A673 (cell line): ENCODE results near the gene RPTOR. TPM values are rescaled to one million over a fixed set of nuclear protein-coding genes. Genes with fewer than 3 reads are reported as not detected.

Experiments
- BruUV-seq: library from RNA; stranded (reverse); fragments of 400-500 nt; replicated peaks from 2 replicates; lab custom pipeline; 2021; lab: Mats Ljungman, UMichigan
- CTCF ChIA-PET: fragments of 300-600 bp; sonication (Branson Sonifier 250); formaldehyde crosslinking; loops from one replicate; lab custom pipeline; 2022; ENCODE audit warnings: antibody characterized with exemption; lab: Charles Lee
- POLR2A ChIA-PET: fragments of 300-600 bp; sonication (Branson Sonifier 250); formaldehyde crosslinking; loops from one replicate; lab custom pipeline; 2022; ENCODE audit warnings: antibody characterized with exemption; ENCODE audit not compliant: low non-redundant PET; lab: Charles Lee
- DNase-seq: peaks from one replicate; pipeline ENCODE4 v3.0.0-alpha.2; 2015; ENCODE audit warnings: low spot score
- H3K27ac ChIP-seq: fragments of 200-600 bp; sonication (generic); 2 replicates; pipeline ENCODE4 v1.5.1; 2016; ENCODE audit warnings: mixed run types, low read depth, mild to moderate bottlenecking, mixed read lengths, antibody characterized with exemption, low read length; ENCODE audit not compliant: poor library complexity, severe bottlenecking
- H3K27me3 ChIP-seq: fragments of 200-600 bp; sonication (generic); replicated peaks from 2 replicates; pipeline ENCODE4 v1.6.1; 2017; ENCODE audit warnings: mixed run types, low read depth, mild to moderate bottlenecking, mixed read lengths, antibody characterized with exemption, low read length; ENCODE audit not compliant: insufficient read depth, poor library complexity
- H3K36me3 ChIP-seq: fragments of 200-600 bp; sonication (generic); 2 replicates; pipeline ENCODE4 v1.6.1; 2016; ENCODE audit warnings: mixed run types, mild to moderate bottlenecking, mixed read lengths, antibody characterized with exemption, low read length; ENCODE audit not compliant: insufficient read depth, poor library complexity, severe bottlenecking
- H3K4me1 ChIP-seq: fragments of 200-600 bp; sonication (generic); 2 replicates; pipeline ENCODE4 v1.6.1; 2017; ENCODE audit warnings: mixed run types, mild to moderate bottlenecking, mixed read lengths, antibody characterized with exemption, low read length; ENCODE audit not compliant: insufficient read depth, poor library complexity, severe bottlenecking
- H3K4me3 ChIP-seq: fragments of 200-600 bp; sonication (generic); 2 replicates; pipeline ENCODE4 v1.5.1; 2016; ENCODE audit warnings: low read depth, mixed run types, mild to moderate bottlenecking, mixed read lengths, low read length; ENCODE audit not compliant: poor library complexity, severe bottlenecking
- H3K9me3 ChIP-seq: fragments of 200-600 bp; sonication (generic); 2 replicates; pipeline ENCODE4 v1.6.1; 2016; ENCODE audit warnings: mixed run types, low read depth, mild to moderate bottlenecking, mixed read lengths, antibody characterized with exemption, low read length; ENCODE audit not compliant: poor library complexity, severe bottlenecking
- EZH2 ChIP-seq: fragments of 200-600 bp; sonication (generic); IDR thresholded peaks from 2 replicates; pipeline ENCODE4 v1.6.1; 2017; ENCODE audit warnings: borderline replicate concordance, low read depth, mild to moderate bottlenecking, mixed read lengths, antibody characterized with exemption, low read length; ENCODE audit not compliant: poor library complexity, severe bottlenecking
- intact Hi-C: fragments of 100-400 bp; cut with micrococcal nuclease; formaldehyde crosslinking; loops from one replicate; pipeline ENCODE4 v1.10.0; 2022; ENCODE audit not compliant: unreplicated experiment
- total RNA-seq: library from RNA; stranded (reverse); gene quantifications from 2 replicates; pipeline ENCODE4 v1.2.3, GENCODE V29; 2021
- TF ChIP-seq, protein P1 (sequence below): fragments of 300-800, 200-600 bp; sonication (generic); conservative IDR thresholded peaks from 2 replicates; pipeline ENCODE4 v1.5.1; 2017; ENCODE audit warnings: low read depth, mild to moderate bottlenecking, antibody characterized with exemption, low read length, moderate library complexity, mixed read lengths

The RPTOR gene
- total RNA-seq, 1 experiment from 2014 or later, result 55.2 TPM

- intact Hi-C loops, result no loop called here
- CTCF ChIA-PET, result no interaction called here
Measured at GRCh38 chr17:80766290-80766855, 221.7 kb downstream of the RPTOR start.

DNA sequence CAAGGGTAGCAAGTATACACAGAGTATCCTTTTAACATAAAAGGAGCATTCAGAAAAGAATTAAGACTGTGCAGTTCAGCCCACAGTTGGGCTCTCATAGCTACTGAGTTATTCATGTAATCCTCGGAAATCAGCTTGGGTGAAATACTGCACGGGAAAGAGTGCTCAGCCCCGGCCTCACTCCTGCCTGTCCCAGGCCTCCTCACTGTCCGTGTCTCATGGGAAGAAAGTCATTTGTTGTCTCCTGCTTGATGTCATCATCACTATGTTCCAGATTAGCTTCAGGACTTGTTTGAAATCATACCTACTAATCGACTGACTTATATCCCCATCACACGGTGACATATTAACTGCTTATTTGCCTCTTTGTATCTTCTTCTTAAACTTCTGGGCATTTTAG lies 223.8 kb downstream of the RPTOR start:
- CTCF ChIA-PET, result interaction anchor here (0.6 kb wide), 1 partner anchor 333 kb away, joined by 3 read pairs; no protein-coding TSS in a partner anchor
- H3K36me3 ChIP-seq, result no peaks in the 10 kb centered on the region
- intact Hi-C loops, result no loop called here

More at GRCh38 chr17:80766290-80766855, 221.7 kb downstream of the RPTOR start:
- no peak for DNase-seq
- POLR2A ChIA-PET, result no interaction called here
- Histone ChIP-seq H3K27ac (no peak overlapping the region), H3K4me3 (no peak overlapping the region), H3K9me3 (no peaks in the 10 kb centered on the region), H3K36me3 (no peaks in the 10 kb centered on the region), H3K27me3 (no peaks in the 10 kb centered on the region), H3K4me1 (peaks cover 4% of the 10 kb centered on the region)
- TF ChIP-seq EZH2, result no peak
- TF ChIP-seq, protein P1, sequence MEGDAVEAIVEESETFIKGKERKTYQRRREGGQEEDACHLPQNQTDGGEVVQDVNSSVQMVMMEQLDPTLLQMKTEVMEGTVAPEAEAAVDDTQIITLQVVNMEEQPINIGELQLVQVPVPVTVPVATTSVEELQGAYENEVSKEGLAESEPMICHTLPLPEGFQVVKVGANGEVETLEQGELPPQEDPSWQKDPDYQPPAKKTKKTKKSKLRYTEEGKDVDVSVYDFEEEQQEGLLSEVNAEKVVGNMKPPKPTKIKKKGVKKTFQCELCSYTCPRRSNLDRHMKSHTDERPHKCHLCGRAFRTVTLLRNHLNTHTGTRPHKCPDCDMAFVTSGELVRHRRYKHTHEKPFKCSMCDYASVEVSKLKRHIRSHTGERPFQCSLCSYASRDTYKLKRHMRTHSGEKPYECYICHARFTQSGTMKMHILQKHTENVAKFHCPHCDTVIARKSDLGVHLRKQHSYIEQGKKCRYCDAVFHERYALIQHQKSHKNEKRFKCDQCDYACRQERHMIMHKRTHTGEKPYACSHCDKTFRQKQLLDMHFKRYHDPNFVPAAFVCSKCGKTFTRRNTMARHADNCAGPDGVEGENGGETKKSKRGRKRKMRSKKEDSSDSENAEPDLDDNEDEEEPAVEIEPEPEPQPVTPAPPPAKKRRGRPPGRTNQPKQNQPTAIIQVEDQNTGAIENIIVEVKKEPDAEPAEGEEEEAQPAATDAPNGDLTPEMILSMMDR, result no peak
- no TSS peak for BruUV-seq

GRCh38 chr17:80768936-80769335 lies 224.3 kb downstream of the RPTOR start:
- ChIA-PET CTCF (no interaction called here), POLR2A (no interaction called here)
- H3K27me3 ChIP-seq, result no peaks in the 10 kb centered on the region
- no peak overlapping the region for H3K4me3 ChIP-seq
- no TSS peak for BruUV-seq
- DNase-seq, result no peak
- no peak overlapping the region for H3K27ac ChIP-seq
- TF ChIP-seq, protein P1, result no peak
- TF ChIP-seq EZH2, result no peak
- no peaks in the 10 kb centered on the region for H3K4me1 ChIP-seq
- intact Hi-C loops, result no loop called here
- no peaks in the 10 kb centered on the region for H3K36me3 ChIP-seq
- H3K9me3 ChIP-seq, result no peaks in the 10 kb centered on the region

More for the DNA sequence above, 223.8 kb downstream of the RPTOR start:
- DNase-seq, result no peak
- POLR2A ChIA-PET, result no interaction called here
- no peak for TF ChIP-seq EZH2
- TF ChIP-seq, protein P1, result no peak
- H3K4me1 ChIP-seq, result no peaks in the 10 kb centered on the region
- H3K4me3 ChIP-seq, result no peak overlapping the region
- no peaks in the 10 kb centered on the region for H3K9me3 ChIP-seq
- no TSS peak for BruUV-seq
- no peak overlapping the region for H3K27ac ChIP-seq
- H3K27me3 ChIP-seq, result no peaks in the 10 kb centered on the region
